GM21381 (cell line): ENCODE data around the gene BRME1.

Experiments
- ATAC-seq: cut with Tn5 transposase; IDR thresholded peaks from one replicate; pipeline ENCODE4 v1.9.1; 2021; ENCODE audit warnings: mild to moderate bottlenecking, moderate library complexity; ENCODE audit not compliant: unreplicated experiment

BRME1 gene

GRCh38 chr19:13834244-13835069, 71.5 kb downstream of the BRME1 start:
- no peak for ATAC-seq

GRCh38 chr19:13833330-13834243, 72.3 kb downstream of the BRME1 start:
- peak; percentile 71 for ATAC-seq
